GM19099 (cell line): Measurements from ENCODE around the gene TTC39B.

Experiments used
- POLR2A ChIP-seq: IDR thresholded peaks from 3 replicates; pipeline ENCODE4 v1.6.1; 2011; ENCODE audit warnings: low read depth; ENCODE audit not compliant: insufficient read length; ENCODE audit errors: extremely low read depth

Gene TTC39B

DNA sequence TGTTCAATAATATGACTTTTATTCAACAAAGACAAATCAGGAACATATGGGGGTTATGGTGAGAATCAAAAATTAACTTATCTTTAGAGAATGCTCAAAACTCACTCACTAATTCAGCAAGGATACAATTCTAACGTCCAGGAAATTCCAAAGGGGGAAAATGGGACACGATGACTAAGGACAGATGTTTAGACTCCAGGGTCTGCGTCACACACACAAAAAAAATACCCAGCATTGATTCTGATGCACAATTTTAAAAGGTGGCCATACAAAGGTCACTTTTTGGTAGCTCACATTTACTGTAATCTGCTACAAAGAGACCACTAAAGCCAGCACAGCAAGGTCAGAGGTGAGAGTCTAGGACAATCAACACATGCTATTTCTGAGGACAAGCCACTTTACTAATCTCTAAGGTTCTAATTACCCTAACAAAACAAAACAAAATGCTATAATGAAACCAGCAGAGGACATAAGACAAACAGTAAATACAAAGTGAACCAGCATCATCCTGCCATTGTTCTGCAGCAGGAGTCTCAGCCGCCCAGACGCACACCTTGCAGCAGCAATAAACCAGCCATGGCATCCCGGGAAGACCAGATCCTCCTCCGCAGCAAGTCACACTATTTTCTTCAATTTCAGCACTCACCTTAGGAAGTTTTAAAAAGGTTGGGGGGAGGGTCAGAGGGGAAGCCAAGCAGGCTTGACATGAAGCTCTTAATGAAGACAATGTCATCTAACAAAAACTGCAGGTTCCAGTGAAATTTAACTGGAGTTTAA lies 57.8 kb downstream of the TTC39B start:
- TF ChIP-seq POLR2A, result no peak

DNA sequence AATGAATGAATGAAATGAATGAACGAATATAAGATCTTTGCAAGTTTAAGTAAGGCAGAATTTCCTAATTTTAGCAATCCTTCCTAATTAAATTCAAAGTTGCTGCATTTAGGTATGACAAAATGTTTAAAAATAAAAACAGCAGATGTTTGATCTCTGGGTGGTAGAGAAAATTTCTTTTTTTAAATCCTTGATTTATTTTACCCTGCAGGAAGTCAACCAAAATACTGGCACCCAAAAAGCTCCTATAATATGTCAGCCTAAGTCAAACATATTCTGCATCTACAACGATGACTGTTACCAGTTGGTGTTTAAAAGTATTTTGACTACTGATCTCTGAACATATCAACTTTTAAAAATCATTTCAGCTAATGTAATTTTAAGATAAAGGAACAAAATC lies 58.4 kb downstream of the TTC39B start:
- TF ChIP-seq POLR2A, result no peak

DNA sequence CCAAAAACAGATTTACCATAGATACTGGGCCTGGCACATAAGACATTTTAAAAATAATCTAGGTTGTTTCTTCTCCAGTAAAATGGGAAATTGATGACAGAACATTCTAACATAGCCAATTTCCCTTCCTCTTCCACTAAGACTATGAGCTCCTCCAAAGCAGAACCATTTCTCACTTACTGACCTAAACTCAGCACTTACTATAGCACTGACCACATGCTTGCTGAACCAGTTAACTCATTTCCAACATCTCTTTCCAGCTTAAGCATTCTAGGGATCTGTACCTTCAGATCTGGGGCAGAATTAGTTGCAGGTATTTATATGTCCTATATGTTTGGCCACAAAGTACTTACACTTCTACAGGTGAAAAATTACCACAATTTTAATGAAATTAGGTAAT lies 58.9 kb downstream of the TTC39B start:
- TF ChIP-seq POLR2A, result no peak

DNA sequence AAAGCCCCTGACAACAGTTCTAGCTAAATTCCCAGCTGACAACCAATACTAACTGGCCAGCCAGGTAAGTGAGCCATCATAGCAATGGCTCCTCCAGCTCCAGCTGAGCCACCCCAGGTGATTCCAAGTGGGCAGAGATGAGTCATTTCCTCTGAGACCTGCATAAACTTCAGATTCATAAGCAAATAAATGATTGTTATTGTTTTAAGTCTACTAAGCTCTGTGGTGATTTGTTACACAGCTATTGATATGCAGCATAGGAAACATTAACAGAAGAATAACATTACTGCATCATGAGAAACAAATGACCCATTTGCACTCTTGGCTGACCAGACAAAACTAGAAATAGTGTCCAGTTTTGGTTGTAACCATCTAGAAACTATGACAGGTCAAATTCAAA lies 60.3 kb downstream of the TTC39B start:
- no peak for TF ChIP-seq POLR2A

DNA sequence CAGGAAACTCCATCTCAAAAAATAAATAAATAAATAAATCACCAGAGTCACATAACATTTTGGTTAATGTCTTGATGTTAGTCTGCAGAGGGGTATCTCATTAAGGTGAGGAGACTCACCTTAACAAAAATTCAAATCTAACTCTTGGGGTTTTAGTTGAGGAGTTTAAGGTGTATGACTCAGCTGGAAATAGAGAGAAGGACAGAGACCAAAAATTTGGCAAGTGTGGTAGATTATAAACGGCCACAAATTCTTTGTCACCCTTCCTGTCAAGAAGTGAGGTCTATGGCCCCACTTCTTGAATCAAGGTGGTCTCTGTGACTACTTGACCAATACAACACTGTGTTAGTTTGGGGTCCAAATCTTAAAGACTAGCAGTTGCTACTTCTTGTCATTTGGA lies 60.8 kb downstream of the TTC39B start:
- no peak for TF ChIP-seq POLR2A

DNA sequence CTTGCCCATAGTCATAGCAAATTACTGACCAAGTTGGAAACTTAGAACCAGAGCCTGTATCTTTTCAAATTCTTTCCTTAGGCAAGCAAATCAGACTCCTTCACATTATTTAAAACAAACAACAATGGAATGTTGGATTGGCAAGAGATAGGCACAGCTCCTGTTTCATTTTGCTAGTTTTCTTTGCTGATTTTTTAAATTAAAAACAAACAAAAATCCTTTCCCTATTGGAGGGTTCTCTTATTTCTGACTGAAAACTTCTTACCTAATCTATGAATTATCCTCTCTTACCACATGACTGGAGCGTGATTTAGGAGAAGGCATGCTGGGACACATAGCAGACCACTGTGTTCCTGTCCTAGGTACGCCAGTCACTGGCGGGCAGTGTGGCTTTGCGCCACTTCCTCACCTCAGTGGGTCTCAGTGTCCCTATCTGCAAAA lies 63.0 kb downstream of the TTC39B start:
- no peak for TF ChIP-seq POLR2A

DNA sequence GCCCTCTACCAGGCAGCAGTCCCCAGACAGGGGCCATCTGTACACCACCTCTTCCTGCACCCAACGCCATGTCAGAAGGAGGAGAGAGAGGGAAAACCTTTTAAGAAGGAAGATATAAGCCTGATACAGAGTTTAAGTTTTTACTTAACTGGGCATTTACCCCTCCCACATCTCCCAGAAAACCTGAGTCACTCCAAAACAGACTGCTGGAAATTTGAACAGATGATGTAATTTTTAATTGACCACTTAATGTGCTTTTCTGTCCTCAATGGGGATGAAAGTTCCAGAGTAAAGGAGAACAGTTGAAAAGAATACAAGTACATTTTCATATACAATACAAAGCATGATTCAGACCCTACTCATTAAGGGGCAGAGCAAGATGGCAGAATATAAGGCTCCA lies 63.9 kb downstream of the TTC39B start:
- no peak for TF ChIP-seq POLR2A

DNA sequence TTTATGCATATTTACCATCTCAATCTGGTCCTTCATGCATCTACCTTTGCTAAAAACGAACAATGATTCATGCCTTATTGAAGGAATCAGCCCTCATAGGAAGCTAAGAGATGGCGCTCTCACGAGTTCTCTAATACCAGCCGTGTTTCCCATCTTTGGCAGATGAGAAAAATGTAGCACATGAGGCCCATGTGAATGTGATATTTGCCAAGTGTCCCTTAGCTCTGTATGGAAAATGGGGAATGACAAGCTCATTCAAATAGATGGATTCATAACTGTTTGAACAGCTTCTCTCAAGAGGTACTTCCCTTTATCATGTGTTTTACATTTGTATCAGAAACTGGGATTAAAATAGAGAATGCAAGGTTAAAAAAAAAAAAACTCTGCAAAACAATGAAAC lies 66.1 kb downstream of the TTC39B start:
- no peak for TF ChIP-seq POLR2A

DNA sequence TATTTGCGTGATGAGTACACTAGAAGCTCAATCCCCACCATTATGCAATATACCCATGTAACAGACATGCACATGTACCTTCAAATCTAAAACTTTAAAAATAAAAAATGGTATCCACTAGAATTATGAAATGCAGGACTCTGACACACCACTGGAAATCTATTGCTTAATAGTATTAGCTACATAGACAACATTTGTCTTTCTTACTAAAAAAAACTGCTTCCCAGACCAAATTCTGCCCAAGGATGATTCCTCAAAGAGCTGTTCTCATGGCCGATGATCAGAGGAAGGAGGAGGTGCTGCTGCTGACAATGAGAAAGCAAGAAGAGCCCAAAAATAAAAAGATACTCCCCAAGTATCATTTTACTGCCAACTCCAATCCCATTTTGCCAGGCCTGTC lies 67.2 kb downstream of the TTC39B start:
- no peak for TF ChIP-seq POLR2A

DNA sequence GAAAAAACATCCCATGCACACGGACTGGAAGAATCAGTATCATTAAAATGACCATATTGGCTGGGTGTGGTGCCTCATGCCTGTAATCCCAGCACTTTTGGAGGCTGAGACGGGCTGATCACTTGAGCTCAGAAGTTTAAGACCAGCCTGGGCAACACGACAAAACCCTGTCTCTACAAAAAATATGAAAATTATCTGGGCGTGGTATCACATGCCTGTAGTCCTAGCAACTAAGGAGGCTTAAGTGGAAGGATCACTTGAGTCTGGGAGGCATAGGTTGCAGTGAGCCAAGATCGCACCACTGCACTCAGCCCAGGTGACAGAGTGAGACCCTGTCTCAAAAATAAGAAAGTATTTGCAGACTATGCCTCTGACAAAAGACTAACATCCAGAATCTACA lies 68.4 kb downstream of the TTC39B start:
- no peak for TF ChIP-seq POLR2A

DNA sequence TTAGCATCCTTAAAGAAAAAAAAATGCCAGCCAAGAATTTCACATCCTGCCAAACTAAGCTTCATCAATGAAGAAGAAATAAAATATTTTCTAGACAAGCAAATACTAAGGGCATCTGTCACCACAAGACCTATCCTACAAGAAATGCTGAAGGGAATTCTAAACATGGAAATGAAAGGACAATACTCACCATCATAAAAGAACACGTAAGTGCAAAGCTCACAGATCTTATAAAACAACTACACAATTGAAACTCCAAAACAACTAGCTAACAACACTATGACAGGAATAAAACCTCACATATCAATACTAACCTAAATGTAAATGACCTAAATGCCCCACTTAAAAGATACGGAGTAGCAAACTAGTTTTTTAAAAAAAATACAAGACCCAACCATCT lies 71.4 kb downstream of the TTC39B start:
- TF ChIP-seq POLR2A, result no peak

DNA sequence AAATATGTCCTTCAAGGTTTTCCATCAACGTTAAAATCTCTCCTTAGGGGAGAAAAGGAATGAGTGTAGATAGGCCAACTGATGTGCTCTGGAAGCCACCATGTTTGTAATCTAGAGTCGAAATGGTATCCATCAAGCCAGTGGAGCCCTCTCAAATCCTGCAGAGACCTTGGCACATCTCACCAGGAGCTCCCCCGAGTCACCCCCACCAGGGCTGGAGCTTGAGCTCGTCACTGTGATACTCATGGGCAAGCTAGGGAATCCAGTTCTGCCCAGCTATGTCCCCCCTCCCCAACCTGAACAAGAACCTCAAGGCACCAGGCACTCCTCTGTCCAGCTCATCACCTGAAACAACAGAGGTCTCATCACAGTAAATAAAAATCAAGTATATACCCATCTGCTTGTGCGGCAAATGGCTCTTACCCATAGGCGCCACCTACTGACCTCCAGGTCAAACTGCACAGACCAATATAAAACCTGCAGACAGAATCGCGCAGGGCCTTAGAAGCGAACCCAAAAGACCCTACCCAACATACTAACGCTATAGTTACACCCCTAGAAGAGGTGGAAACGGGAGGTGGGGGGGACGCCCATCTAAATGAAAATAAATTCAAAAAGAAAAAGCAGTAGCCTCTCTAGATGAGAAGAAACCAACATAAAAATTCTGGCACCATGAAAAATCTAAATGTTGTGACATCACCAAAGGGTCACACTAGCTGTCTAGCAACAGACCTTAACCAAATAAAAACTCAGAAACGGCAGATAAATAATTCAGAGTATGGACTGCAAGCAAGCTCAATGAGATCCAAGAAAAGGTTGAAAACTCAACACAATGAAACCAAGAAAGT lies 75.0 kb downstream of the TTC39B start:
- no peak for TF ChIP-seq POLR2A

DNA sequence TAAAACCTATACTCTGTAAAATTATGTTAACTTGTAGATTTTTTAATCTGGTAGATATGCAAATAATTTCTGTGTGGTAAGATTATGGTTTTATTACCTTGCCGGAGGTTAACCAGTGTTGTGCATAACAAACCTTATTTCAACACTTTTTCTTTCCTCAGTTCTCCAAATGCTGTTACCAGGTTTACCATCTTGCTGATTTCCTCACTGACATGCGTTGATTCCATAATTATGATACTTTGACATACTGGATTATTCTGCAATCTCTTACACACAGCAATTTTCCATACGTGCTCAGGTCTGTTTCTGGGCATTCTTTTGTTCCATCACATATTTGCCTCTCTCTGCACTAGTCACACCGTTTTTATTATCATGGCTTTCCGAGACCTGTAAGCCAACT lies 77.6 kb downstream of the TTC39B start:
- TF ChIP-seq POLR2A, result no peak

DNA sequence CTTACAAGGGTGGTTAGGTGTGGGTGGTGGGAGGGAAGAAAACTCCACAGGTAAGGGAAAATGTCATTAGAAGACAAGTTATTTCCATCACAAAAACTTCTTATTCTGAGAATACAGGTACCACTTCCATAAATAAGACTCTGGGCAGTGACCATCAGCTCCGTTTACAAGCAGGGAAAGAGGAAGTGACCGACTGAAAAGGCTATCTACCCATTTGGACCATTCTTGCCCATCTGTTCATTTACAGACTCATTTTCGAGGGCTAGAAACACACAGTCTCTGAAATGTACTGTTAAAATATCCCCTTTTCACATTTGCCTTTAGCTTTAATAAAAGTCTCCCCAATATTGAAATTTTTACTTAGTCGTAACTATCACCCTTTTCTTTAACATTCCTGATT lies 79.5 kb downstream of the TTC39B start:
- TF ChIP-seq POLR2A, result no peak

DNA sequence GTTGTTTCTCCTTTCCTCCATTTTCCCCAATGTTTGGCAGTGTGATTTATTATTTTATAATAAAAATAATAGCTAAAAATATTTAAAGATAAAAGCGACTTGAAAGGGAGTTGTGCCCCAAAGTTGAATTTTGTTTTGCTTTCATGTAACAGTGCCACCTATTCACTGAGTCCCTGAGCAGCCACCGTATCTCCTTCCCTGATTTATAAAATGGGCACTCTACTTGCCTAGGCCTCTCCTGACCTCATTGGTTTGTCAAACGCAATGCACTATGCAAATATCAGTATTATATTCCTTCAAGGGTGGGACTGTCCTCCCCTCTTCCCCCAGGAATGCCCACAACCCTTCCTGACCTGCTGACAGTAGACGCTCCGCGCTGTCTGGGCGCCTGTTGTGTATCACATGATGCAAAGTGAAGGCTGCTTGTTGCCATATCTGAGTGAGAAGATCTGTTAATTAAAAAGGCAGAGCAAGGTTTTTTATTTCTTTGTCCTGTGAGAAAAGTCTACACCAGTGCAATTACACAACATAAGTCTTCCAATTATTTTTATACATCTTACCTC lies 81.4 kb downstream of the TTC39B start:
- no peak for TF ChIP-seq POLR2A

DNA sequence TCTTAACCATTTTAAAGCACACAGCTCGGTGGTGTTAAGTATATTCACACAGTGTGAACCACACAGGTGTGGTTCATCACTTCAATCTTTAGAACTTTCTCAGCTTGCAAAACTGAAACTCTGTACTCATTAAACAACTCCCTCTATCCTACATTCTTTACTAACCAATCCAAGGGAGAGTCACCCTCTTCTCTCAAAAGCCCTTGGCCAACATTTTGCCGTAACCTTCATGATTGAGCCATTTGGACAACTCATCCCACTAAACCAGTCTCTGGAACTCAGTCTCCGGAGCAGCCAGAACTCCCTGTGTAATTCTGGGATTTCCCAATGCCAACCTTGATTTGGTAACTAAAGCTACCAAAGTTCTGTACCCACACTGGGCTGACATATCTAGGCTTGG lies 84.7 kb downstream of the TTC39B start:
- TF ChIP-seq POLR2A, result no peak
